GM11168 (cell line): ENCODE data around the gene IARS2.
"Not testable (repeated sequence)": the region's sequence is repeated elsewhere in the genome, so short reads cannot be mapped to it uniquely, and the experiment has no call there.

Source experiments
- in situ Hi-C: fragments of 300-500 bp; cut with MboI; formaldehyde crosslinking; loops from one replicate; pipeline ENCODE4 v1.12.0; 2022; ENCODE audit warnings: low sequenced_read_pairs; ENCODE audit not compliant: unreplicated experiment

The IARS2 gene

DNA sequence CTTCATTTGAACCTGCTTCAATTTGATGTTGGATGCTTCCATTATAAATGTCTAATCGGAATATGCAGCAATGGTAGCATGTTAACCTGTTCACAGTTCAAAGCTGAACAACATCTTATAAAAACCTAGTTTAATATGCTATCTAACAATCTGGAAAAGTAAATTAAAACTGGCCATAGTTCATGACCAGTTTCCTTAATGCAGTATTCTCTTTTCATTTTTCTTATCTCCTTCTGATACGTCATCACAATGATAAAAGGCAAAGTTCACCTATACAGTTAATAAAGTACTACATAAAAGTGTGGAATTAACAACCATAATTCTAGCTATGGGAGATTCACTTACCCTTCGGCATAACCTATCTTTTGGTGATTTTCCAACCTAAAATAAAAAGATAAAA is 65.1 kb downstream of the IARS2 start:
- in situ Hi-C loops: no loop called here

DNA sequence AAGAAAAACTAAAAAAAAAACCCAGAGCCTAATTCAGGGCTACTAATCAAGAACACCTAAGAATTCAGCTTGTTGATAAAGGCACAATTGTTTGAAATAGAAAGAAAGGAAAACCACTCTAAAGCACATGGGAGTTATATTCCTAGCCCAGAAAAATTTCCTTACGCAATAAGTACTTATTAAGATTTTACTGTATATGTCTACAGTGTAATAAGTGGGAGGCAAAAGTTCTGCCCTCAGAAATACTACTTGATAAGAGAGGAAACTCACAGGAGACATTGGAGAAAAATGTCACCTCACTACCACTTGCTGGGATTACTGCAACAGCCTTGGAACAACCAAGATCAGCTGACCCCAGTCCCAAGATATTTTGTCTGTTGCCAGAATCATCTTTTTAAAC is 66.1 kb downstream of the IARS2 start:
- in situ Hi-C loops: no loop called here

GRCh38 chr1:220164116-220164515 is 70.2 kb downstream of the IARS2 start:
- in situ Hi-C loops: no loop called here

DNA sequence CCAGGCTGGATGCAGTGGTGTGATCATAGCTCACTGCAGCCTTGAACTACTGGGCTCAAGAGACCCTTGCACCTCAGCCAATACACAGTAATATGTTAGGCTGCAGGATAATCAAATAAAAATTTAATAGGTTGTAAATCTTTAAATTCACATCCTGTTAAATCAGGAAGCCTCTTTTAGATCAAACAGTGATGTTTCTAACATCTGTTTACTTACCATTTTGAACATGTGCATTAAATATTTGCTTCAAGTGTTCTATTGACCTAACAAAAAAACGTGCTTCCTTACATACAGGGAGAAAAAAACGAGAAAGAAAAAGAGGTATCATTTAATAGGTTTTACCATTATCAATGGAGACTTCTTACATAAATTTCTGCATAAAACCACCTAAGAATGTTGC is 70.6 kb downstream of the IARS2 start:
- in situ Hi-C loops: no loop called here

DNA sequence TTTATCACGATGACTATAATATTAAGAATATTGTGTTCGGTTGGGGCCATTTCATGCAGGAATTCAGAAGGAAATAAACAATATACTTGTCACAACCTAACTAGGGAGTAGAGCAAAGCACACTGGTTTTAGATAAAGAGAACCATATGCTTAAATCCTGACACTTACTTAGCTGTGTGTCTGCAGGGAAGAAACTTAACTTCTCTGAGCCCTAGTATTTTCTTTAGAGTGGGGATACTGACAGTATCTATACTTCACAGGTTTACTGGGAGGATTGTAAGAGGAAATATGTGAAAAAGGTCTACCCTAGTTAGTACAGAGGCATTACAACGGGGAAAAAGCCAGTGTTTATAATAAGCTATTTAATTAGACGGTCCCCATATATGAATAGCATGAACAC is 72.9 kb downstream of the IARS2 start:
- in situ Hi-C loops: no loop called here

DNA sequence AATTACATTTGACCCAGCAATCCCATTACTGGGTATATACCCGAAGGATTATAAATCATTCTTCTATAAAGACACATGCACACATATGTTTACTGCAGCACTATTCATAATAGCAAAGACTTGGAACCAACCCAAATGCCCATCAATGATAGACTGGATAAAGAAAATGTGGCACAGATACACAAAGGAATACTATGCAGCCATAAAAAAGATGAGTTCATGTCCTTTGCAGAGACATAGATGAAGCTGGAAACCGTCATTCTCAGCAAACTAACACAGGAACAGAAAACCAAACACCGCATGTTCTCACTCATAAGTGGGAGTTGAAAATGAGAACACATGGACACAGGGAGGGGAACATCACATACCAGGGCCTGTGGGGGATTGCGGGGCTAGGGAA is 76.0 kb downstream of the IARS2 start:
- in situ Hi-C loops: not testable (repeated sequence)

DNA sequence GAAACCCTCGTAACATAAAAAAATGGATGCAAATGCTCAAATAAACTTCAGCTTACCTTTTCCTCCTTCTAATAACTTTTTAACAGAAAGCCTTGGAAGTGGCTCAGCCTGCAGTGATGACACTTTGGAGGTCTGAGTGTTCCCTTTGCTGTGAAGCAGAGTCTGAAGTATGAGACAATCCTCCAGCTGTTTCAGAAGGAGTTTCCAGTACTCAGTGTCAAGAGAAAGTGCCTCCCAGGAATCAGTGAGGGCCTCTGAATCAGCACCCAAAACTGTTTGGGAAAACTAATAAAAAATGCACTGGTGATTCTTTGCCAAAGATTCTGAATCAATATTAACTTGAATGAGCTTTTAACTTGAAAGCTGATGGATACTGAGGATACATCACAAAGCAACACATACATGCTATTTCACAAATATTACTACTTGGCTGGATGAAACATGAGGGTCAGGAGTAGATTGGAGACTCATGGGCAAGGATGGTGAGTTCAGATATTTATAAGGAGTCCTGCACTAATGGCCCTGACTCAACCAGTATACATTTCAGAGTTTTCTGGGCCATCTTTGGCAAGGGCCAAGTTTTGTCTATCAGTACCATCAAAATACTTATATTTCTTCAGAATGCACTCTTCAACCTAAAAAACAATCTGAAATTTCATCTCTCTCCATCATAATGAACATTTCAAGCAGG is 77.0 kb downstream of the IARS2 start:
- in situ Hi-C loops: no loop called here

DNA sequence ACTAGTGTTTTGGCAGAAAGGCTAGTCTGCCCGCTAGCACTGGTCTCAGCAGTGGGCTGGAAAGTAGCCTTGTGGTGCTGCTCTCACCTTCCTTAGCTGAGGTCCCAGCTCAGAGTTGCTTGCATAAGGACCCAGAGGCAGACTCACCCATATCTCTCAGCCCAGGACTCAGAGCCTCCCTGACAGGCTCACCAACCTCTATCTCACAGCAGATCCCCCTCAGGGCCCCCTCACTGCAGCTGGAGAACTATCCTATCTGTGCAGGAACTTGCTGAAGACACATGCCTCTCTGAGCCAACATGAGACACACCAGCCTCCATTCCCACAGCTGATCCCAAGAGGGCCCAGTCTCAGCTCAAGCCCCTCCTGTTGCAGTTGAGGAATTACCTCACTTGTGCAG is 82.6 kb downstream of the IARS2 start:
- in situ Hi-C loops: no loop called here

DNA sequence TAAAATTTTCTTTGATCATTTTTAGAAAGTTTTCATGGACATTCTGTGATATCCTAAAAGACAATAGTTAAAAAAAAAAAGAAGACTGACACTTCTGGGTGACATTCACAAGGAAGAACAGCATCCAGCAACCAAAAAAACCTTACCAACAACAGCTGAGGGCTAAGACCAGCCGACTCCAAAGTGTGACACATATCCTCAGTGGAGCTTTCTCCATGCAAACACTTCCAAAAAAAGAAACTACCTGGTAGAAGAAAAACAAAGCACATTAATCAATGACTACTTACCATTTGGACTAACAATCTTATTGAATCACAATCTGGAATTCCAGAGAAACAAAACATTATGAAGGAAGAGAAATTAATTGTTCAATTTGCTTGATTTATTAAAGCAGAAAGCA is 88.2 kb downstream of the IARS2 start:
- in situ Hi-C loops: no loop called here

GRCh38 chr1:220182656-220183055 is 88.7 kb downstream of the IARS2 start:
- in situ Hi-C loops: no loop called here

GRCh38 chr1:220184506-220184905 is 90.6 kb downstream of the IARS2 start:
- in situ Hi-C loops: no loop called here

- in situ Hi-C loops: no loop called here
Measured at GRCh38 chr1:220186752-220187151, 92.8 kb downstream of the IARS2 start.

DNA sequence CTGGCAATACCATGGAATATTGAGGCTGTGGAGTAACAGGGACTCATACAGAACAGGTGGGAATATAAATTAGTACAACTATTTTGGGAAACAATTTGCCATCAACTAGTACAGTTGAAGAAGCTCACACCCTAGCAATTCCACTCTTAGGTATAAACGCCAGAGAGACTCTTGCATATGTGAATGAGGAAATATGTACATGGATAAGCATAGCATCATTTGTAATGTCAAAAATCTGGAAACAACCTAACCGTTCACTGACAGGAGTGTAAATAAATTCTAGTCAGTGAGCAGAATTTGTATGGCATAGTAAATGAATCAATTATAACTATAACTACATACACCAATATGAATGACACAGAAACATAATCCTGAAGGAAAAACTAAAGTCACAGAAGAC is 94.6 kb downstream of the IARS2 start:
- in situ Hi-C loops: no loop called here

GRCh38 chr1:220189750-220190347 is 95.9 kb downstream of the IARS2 start:
- in situ Hi-C loops: no loop called here

DNA sequence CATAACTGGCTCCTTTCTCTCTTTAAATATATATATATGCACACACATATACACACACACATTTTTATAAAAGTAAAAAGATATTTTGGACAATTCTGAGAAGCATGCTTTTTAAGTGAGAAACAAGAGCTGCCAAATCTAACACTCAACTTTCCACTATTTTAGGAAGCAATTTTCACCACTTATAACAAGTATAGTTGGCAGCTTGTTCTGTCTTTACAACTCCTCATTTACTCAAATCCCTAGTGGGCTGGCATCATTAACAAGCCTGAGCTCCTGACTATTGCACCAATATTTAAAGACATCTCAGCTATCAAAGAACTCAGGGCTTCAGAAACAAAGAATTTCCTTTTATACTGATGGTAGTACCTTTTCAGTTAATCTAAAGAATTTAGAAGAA is 101.8 kb downstream of the IARS2 start:
- in situ Hi-C loops: no loop called here
